Chondrocyte (in vitro differentiated cells): Measurements from ENCODE around the gene ALOXE3. TPM values are rescaled to one million over a fixed set of nuclear protein-coding genes. Genes with fewer than 3 reads are reported as not detected.

Source experiments
- DNase-seq: peaks from one replicate; pipeline ENCODE4 v3.0.0; 2021; ENCODE audit warnings: mixed read lengths, low spot score
- H3K27ac Mint-ChIP-seq: one replicate; pipeline ENCODE4 v1.8.0; 2021; ENCODE audit warnings: mild to moderate bottlenecking, moderate library complexity, mixed read lengths; ENCODE audit not compliant: unreplicated experiment
- H3K27me3 Mint-ChIP-seq: 2 replicates; pipeline ENCODE4 v1.8.0; 2021; ENCODE audit warnings: low read depth, mixed read lengths
- H3K36me3 Mint-ChIP-seq: 2 replicates; pipeline ENCODE4 v1.8.0; 2021; ENCODE audit warnings: low read depth, mixed read lengths
- H3K4me1 Mint-ChIP-seq: 2 replicates; pipeline ENCODE4 v1.8.0; 2021; ENCODE audit warnings: low read depth, mild to moderate bottlenecking, mixed read lengths
- H3K4me3 Mint-ChIP-seq: one replicate; pipeline ENCODE4 v1.8.0; 2021; ENCODE audit warnings: mild to moderate bottlenecking, moderate library complexity, mixed read lengths; ENCODE audit not compliant: unreplicated experiment
- H3K9me3 Mint-ChIP-seq: 2 replicates; pipeline ENCODE4 v1.8.0; 2021; ENCODE audit warnings: low read depth, mixed read lengths
- CTCF ChIP-seq: fragments of 200-600 bp; sonication (generic); IDR thresholded peaks from 2 replicates; pipeline ENCODE4 v1.5.0; 2021; ENCODE audit warnings: antibody characterized with exemption, mild to moderate bottlenecking, moderate library complexity
- microRNA-seq: library from miRNA; unstranded; fragments of <30 nt; microRNA quantifications from one replicate; pipeline ENCODE4 v1.2.0, GENCODE V29; 2020; ENCODE audit warnings: borderline number of aligned reads
- total RNA-seq: library from RNA; stranded (reverse); gene quantifications from 3 replicates; pipeline ENCODE4 v1.2.1, GENCODE V29; 2021

ALOXE3 gene
- total RNA-seq, 1 donor from 2014 or later: 0.12 TPM

GRCh38 chr17:8048236-8048635 is 70.1 kb downstream of the ALOXE3 start:
- Mint-ChIP-seq H3K36me3 (no peaks in the 10 kb centered on the region), H3K27me3 (peaks cover 22% of the 10 kb centered on the region), H3K9me3 (no peaks in the 10 kb centered on the region), H3K27ac (no peak overlapping the region), H3K4me1 (no peaks in the 10 kb centered on the region), H3K4me3 (no peak overlapping the region)
- DNase-seq: no peak
- no peak for TF ChIP-seq CTCF

GRCh38 chr17:8047769-8048110 is 70.6 kb downstream of the ALOXE3 start:
- no peak for DNase-seq
- H3K9me3 Mint-ChIP-seq: no peaks in the 10 kb centered on the region
- H3K36me3 Mint-ChIP-seq: no peaks in the 10 kb centered on the region
- no peaks in the 10 kb centered on the region for H3K4me1 Mint-ChIP-seq
- H3K27me3 Mint-ChIP-seq: peaks cover 22% of the 10 kb centered on the region
- H3K27ac Mint-ChIP-seq: no peak overlapping the region
- no peak for TF ChIP-seq CTCF
- no peak overlapping the region for H3K4me3 Mint-ChIP-seq

- no peak for TF ChIP-seq CTCF
- Mint-ChIP-seq H3K27ac (no peak overlapping the region), H3K9me3 (no peaks in the 10 kb centered on the region), H3K36me3 (no peaks in the 10 kb centered on the region), H3K4me1 (no peaks in the 10 kb centered on the region), H3K27me3 (peaks cover 22% of the 10 kb centered on the region), H3K4me3 (no peak overlapping the region)
- DNase-seq: no peak
Observed at GRCh38 chr17:8046929-8047768, 71.2 kb downstream of the ALOXE3 start.

- Mint-ChIP-seq H3K27me3 (peaks cover 16% of the 10 kb centered on the region), H3K4me1 (peaks cover under 1% of the 10 kb centered on the region), H3K27ac (no peak overlapping the region), H3K4me3 (no peak overlapping the region), H3K36me3 (no peaks in the 10 kb centered on the region), H3K9me3 (no peaks in the 10 kb centered on the region)
- no peak for DNase-seq
- TF ChIP-seq CTCF: no peak
Observed at GRCh38 chr17:8046306-8046928, 71.9 kb downstream of the ALOXE3 start.

Small RNAs within 50 kb of the gene (microRNA-seq; reads per million reads assigned to microRNA genes)
- gene MIR4314 (not detected), gene MIR6883 (not detected)

Other genes starting within 250 kb of the ALOXE3 start
- gene CHD3, start 229.7 kb downstream of the ALOXE3 start, total RNA-seq: 129 to 138 TPM (median 134 TPM) in 3 replicates
- gene RNF227, start 202.2 kb downstream of the ALOXE3 start, total RNA-seq: 1.6 to 2.2 TPM (median 1.8 TPM) in 3 replicates
- gene KCNAB3, start 188.7 kb downstream of the ALOXE3 start, total RNA-seq: 1.9 to 3.2 TPM (median 2.3 TPM) in 3 replicates
- gene TRAPPC1, start 186.6 kb downstream of the ALOXE3 start, total RNA-seq: 113 to 135 TPM (median 121 TPM) in 3 replicates
- 28.7 to 29.2 TPM (median 29.2 TPM) in 3 replicates for gene CNTROB, start 186.3 kb downstream of the ALOXE3 start, total RNA-seq
- not detected in 3 replicates for gene GUCY2D, start 115.9 kb downstream of the ALOXE3 start, total RNA-seq
- not detected in 3 replicates for gene ALOX15B, start 79.5 kb downstream of the ALOXE3 start, total RNA-seq
- gene ALOX12B, start 30.8 kb downstream of the ALOXE3 start, total RNA-seq: 0.17 TPM in 1 of 3 replicates, not detected in the others
- 0.51 to 1.5 TPM (median 0.70 TPM) in 3 replicates for gene HES7, start 5.6 kb upstream of the ALOXE3 start, total RNA-seq
- gene PER1, start 33.9 kb upstream of the ALOXE3 start, total RNA-seq: 68.0 to 87.6 TPM (median 75.9 TPM) in 3 replicates
- 45.4 to 58.1 TPM (median 46.7 TPM) in 3 replicates for gene VAMP2, start 44.4 kb upstream of the ALOXE3 start, total RNA-seq
- 7.8 to 12.1 TPM (median 8.4 TPM) in 3 replicates for gene TMEM107, start 57.9 kb upstream of the ALOXE3 start, total RNA-seq
- gene BORCS6, start 71.7 kb upstream of the ALOXE3 start, total RNA-seq: 5.5 to 8.6 TPM (median 8.2 TPM) in 3 replicates
- 8.6 to 14.1 TPM (median 8.9 TPM) in 3 replicates for gene AURKB, start 92.1 kb upstream of the ALOXE3 start, total RNA-seq
- gene CTC1, start 129.5 kb upstream of the ALOXE3 start, total RNA-seq: 19.9 to 28.7 TPM (median 22.1 TPM) in 3 replicates
- 30.2 to 52.1 TPM (median 32.7 TPM) in 3 replicates for gene PFAS, start 130.8 kb upstream of the ALOXE3 start, total RNA-seq
- gene RANGRF, start 170.2 kb upstream of the ALOXE3 start, total RNA-seq: 19.8 to 24.5 TPM (median 21.2 TPM) in 3 replicates
- 4.2 to 8.4 TPM (median 5.5 TPM) in 3 replicates for gene SLC25A35, start 176.9 kb upstream of the ALOXE3 start, total RNA-seq
- not detected in 3 replicates for gene ARHGEF15, start 191.7 kb upstream of the ALOXE3 start, total RNA-seq
- not detected in 3 replicates for gene ODF4, start 221.3 kb upstream of the ALOXE3 start, total RNA-seq